GM19463 (cell line): ENCODE measurements around the gene PDZRN3.

Source experiments
- ATAC-seq: cut with Tn5 transposase; IDR thresholded peaks from one replicate; pipeline ENCODE4 v1.9.1; 2021; ENCODE audit warnings: mild to moderate bottlenecking, moderate library complexity; ENCODE audit not compliant: unreplicated experiment

The PDZRN3 gene

GRCh38 chr3:73624821-73625665 is at the start of gene PDZRN3:
TSS of gene PDZRN3 (minus strand) at chr3:73624941.
- no peak for ATAC-seq

- no peak for ATAC-seq
These were observed 49.5 kb upstream of the PDZRN3 start for GRCh38 chr3:73674280-73674679.

- no peak for ATAC-seq
These were observed 44.5 kb upstream of the PDZRN3 start for GRCh38 chr3:73669260-73669659.

DNA sequence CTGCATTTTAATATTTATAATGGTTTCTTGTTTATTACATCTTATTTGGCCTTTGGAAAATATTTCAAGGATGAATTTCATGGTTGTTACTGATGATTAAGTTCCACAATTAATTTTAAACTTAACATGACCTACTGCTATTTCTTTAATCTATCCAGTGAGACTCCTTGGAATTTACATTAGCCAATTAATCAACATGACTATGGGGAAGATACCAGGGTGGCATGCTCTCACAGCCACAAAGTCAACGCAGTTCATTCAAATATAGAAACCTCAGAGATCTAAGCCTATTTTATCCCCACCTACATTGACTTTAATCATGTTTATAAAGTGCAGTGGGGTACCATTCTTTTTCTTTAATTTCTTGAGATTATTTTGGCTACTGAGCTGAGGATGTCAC is 43.6 kb upstream of the PDZRN3 start:
- ATAC-seq = no peak

DNA sequence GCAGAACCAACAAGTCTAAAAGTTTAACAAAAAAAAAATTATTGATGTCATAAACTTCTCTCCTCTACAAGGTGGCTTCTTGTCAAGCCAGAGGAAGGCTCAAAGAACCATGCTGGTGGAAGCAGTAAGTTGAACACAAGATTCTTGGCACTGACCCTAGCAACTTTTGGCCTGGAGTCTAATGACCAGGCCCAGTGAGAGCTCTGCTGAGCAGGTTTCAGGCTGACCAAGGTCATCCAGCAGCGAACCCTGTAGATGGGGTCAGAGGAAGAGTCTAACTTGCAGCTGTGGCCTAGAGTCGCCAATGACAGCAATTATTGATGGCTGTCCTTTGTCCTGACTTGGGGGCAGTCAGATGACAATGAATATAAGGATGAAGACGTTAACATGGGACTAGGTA is 43.1 kb upstream of the PDZRN3 start:
- ATAC-seq = no peak

- ATAC-seq = no peak
These were observed 40.5 kb upstream of the PDZRN3 start for GRCh38 chr3:73665286-73665685.

- ATAC-seq = no peak
These were observed 39.6 kb upstream of the PDZRN3 start for GRCh38 chr3:73664389-73664788.

GRCh38 chr3:73663495-73663894 is 38.8 kb upstream of the PDZRN3 start:
- ATAC-seq = no peak

DNA sequence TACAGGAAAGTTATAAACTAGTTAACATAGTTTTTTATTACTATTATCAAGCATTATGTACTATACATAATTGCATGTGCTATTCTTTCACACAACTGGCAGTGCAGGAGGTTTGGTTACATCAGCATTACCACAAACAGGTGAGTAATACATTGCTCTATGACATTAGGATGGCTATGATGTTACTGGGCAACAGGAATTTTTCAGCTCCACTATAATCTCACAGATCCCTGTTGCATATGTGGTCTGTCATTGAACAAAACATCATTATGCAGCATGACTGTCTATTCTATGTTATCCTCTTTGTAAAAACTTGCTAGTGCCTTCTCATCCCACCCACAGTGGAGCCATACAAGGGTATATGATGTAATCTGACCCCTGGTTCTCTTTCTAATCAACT is 36.5 kb upstream of the PDZRN3 start:
- ATAC-seq = no peak

DNA sequence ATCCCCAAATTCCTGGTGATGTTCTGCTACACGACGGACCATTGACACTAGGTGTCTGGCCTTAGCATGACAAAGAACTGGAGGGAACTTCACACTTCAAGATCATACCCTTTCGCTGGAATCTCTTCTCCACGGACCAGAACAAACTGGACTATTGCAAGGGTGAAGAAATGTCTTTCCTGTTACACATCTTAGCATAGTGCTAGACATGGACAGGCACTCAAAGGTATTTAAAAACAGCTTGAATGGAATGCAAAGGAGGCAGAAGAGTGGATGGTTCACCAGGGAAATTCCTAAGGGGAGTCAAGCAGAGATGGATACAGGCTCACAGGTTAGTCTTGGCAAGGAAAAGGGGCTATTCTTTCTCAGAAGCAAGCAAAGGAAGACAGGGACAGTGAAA is 33.5 kb upstream of the PDZRN3 start:
- ATAC-seq = no peak

GRCh38 chr3:73657186-73657585 is 32.4 kb upstream of the PDZRN3 start:
- no peak for ATAC-seq

- no peak for ATAC-seq
These were observed 31.6 kb upstream of the PDZRN3 start for GRCh38 chr3:73656241-73656890.

- no peak for ATAC-seq
These were observed 30.5 kb upstream of the PDZRN3 start for GRCh38 chr3:73655197-73655596.

GRCh38 chr3:73653877-73654276 is 29.1 kb upstream of the PDZRN3 start:
- ATAC-seq = no peak

DNA sequence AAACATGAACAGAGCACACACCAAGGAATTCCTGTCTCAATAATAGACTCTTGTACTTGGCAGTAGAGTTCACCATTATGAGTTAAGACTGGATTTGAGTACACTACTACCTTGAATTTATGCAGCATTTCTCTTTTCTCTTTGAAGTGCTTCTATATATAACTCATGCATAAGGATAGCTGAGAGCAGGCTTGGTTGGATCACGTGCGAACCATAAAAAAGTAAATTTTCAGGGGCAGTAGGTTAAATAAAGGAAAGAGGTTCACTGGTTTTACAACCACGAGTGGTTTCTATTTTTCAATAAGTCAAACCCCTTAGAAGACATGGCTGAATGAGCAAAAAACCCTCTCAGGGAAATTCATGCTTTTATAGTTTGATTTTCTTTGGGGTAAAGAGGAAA is 28.6 kb upstream of the PDZRN3 start:
- no peak for ATAC-seq

- no peak for ATAC-seq
These were observed 28.2 kb upstream of the PDZRN3 start for GRCh38 chr3:73652896-73653295.

DNA sequence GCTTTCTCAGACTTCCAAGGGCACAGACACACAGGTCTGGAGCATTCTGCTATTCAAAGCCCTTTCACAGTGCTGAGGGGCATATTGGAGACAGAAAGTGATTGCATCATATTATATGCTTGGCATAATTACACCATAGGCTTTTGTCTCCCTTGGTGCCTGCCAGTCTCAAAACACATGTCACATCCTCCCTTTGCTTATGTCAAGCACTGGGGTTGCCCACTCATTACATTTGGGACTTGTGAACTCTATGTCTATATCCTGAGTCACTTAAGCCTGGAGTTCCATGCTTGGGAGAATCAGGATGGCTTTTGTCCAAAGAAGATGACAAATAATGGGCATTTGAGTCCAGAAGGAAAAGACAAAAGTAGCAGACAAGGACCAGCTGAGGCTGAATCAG is 12.3 kb upstream of the PDZRN3 start:
- ATAC-seq = no peak

GRCh38 chr3:73635254-73635653 is 10.5 kb upstream of the PDZRN3 start:
- ATAC-seq = no peak

GRCh38 chr3:73633916-73634344 is 9.2 kb upstream of the PDZRN3 start:
- no peak for ATAC-seq

GRCh38 chr3:73633453-73633852 is 8.7 kb upstream of the PDZRN3 start:
- no peak for ATAC-seq

DNA sequence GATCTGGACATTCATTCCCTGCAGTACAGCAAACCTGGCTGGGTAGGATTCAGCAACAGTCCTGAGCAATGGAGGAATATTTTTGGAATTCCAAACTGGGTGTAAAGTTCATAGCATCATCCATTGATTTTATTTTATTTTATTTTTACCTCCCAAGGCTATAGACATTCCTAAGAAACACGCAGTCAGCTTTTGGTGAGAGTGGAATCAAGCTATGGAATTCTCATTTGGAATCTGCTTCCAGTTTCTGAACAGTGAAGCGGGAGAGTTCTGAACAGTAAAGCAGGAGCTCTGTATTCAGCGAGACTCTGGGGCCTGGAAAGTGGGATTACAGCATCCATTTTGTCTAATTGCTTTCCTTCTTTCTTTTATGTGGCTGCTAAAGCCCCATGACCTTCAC is 1.4 kb upstream of the PDZRN3 start:
- ATAC-seq = no peak

GRCh38 chr3:73624017-73624820 is 522 bp downstream of the PDZRN3 start:
- no peak for ATAC-seq
